Astrocyte of the spinal cord (primary cell): ENCODE results near the gene L3MBTL4.

Experiments
- DNase-seq: peaks from one replicate; pipeline ENCODE4 v3.0.0; 2011; ENCODE audit warnings: low read depth, low spot score
- H3K4me3 ChIP-seq: 2 replicates; pipeline ENCODE4 v1.5.1; 2011; ENCODE audit warnings: low read depth, mild to moderate bottlenecking, low read length, moderate library complexity
- in situ Hi-C: cut with HindIII; loops from 2 replicates; pipeline ENCODE4 v1.10.0; 2017; ENCODE audit warnings: low sequenced_read_pairs
- TF ChIP-seq, protein P1 (sequence below): IDR thresholded peaks from 2 replicates; pipeline ENCODE4 v1.5.1; 2012; ENCODE audit warnings: low read depth, mild to moderate bottlenecking, low read length, inconsistent platforms

Gene L3MBTL4

DNA sequence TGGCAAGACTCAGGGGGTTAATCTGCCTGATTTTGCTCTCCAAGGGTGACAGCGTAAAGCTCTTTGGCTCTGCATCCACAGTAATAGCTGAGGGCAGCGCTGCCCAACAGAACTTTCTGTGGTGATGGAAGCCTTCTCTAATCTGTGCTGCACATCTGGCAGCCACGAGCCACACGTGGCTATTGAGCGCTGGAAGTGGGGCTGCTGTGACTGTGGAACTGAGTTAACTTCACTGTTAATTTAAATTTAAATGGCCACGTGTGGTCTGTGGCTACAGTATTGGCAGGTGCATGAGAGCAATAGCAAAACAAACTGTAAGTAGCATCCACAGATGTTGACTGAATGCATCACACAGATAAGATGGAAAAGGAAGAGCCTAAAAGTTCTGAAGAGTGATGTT is 472.1 kb downstream of the L3MBTL4 start:
- in situ Hi-C loops, result no loop called here
- DNase-seq, result no peak
- TF ChIP-seq, protein P1, sequence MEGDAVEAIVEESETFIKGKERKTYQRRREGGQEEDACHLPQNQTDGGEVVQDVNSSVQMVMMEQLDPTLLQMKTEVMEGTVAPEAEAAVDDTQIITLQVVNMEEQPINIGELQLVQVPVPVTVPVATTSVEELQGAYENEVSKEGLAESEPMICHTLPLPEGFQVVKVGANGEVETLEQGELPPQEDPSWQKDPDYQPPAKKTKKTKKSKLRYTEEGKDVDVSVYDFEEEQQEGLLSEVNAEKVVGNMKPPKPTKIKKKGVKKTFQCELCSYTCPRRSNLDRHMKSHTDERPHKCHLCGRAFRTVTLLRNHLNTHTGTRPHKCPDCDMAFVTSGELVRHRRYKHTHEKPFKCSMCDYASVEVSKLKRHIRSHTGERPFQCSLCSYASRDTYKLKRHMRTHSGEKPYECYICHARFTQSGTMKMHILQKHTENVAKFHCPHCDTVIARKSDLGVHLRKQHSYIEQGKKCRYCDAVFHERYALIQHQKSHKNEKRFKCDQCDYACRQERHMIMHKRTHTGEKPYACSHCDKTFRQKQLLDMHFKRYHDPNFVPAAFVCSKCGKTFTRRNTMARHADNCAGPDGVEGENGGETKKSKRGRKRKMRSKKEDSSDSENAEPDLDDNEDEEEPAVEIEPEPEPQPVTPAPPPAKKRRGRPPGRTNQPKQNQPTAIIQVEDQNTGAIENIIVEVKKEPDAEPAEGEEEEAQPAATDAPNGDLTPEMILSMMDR, result no peak
- H3K4me3 ChIP-seq, result no peak overlapping the region

DNA sequence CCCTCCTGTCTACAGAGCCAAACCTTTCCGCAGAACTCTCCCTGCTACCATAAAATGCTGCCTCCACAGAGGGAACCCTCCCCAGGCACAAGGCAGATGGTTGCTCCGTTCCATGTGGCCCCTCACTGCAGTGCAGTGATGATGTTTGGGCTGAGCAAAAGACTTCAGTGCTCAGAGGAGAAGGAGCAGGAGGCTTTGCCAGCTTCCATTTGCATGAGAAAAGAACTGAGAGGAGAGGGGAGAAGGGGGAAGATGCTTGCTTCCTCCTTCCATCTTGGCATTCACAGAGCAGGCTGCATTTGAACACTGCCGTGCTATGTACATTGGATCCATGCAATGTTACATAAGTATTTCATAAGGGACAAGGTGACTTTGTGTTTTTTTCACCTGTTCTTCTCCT is 472.8 kb downstream of the L3MBTL4 start:
- TF ChIP-seq, protein P1, result no peak
- DNase-seq, result no peak
- in situ Hi-C loops, result no loop called here

DNA sequence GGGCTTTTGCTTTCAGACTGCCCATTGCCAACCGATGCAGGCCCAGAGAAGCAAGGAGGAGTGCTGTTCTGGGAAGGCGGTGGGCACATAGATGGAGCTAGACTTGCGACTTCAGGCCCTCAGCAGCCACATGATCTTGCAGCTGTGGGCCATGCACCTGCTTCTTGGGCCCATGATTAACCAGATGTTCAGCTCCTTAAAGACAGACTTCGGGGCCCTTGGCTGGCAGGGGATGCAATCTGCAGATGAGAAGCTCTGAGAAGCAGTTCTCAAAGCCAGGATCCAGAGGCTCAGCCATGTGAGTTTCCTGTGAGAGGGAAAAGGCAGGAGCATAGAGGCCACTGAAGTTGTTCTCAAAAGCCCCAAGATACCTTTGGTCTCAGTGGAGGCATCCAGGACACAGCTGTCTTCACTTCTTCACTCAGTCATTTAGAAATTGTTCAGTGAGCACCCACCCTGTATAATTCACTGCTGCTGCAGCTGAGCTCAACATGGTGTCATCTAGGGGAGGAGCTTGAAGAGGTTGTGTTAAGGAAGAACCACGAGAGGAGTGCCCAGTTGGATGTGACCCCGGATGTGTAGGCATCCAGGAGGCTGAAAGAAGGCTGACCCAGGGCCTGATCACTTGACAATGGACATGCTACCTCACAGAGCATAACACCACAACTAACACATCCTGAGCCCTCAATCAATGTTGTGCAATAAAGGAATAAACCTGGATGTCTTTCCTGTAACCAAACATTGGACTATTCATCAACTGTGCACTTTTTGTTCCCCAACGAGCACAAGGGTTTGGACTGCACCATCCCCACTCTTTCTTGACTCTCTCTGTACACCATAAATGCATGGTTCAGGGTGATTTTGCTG is 474.7 kb downstream of the L3MBTL4 start:
- DNase-seq, result no peak
- in situ Hi-C loops, result no loop called here
- TF ChIP-seq, protein P1, result no peak
- no peak overlapping the region for H3K4me3 ChIP-seq

More for the DNA sequence above, 472.8 kb downstream of the L3MBTL4 start:
- no peak overlapping the region for H3K4me3 ChIP-seq

DNA sequence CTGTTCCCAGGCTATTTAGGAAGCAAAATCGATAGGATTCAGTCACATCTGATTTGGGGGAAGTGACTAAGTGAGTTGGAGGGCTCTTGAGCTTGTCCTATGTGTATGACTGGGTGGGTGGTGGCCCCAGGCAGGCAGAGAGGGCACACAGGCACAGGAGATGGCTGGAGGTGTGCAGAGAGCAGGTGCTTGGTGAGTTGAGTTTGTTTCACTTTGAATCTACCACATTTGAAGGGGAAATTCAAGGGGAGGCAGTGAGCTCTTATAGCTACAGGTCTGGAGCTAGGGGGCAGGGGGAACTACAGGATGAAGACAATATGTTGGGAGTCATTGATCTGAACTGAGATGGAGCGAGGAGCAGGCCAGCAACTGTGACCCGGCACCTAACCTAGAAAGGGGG is 476.9 kb downstream of the L3MBTL4 start:
- DNase-seq, result no peak
- no peak overlapping the region for H3K4me3 ChIP-seq
- TF ChIP-seq, protein P1, result no peak
- in situ Hi-C loops, result no loop called here

DNA sequence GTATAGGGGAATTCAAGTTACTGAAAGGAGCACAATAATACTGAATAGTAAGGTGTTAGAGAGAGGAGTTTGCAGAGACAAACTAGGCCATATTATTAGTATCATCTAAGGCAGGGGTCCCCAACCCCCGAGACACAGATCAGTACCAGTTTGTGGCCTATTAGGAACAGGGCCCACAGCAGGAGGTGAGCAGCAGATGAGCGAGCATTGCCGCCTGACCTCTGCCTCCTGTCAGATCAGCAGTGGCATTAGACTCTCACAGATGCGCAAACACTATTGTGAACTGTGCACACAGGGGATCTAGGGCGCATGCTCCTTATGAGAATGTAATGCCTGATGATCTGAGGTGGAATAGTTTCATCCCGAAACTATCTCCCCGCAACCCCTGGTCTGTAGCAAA is 477.6 kb downstream of the L3MBTL4 start:
- in situ Hi-C loops, result no loop called here
- H3K4me3 ChIP-seq, result no peak overlapping the region
- TF ChIP-seq, protein P1, result no peak
- DNase-seq, result no peak

DNA sequence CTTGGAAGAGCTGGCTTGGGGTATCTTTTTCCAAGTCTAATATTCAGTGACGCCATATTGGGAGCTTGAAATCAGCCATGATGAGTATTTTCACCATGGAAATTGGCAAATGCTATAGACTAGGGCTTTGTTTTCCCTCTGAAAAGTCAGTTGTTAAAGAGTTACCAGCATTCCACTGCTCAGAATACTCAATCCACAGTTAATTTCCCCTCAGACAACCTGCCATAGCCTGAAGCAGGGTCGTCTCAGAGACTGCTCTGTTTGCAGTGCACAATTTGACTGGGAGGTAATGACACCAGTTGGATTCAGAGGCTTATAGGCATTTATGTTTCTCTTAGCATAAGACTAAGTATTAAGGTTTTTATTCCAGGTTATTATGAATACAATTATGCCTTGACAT is 483.9 kb downstream of the L3MBTL4 start:
- H3K4me3 ChIP-seq, result no peak overlapping the region
- TF ChIP-seq, protein P1, result no peak
- DNase-seq, result no peak
- in situ Hi-C loops, result no loop called here
